T follicular helper cell (primary cell): ENCODE results near the gene NDUFS2.

Experiments
- DNase-seq: peaks from one replicate; pipeline ENCODE4 v3.0.0-alpha.2; 2020; ENCODE audit warnings: low read depth

Gene NDUFS2

DNA sequence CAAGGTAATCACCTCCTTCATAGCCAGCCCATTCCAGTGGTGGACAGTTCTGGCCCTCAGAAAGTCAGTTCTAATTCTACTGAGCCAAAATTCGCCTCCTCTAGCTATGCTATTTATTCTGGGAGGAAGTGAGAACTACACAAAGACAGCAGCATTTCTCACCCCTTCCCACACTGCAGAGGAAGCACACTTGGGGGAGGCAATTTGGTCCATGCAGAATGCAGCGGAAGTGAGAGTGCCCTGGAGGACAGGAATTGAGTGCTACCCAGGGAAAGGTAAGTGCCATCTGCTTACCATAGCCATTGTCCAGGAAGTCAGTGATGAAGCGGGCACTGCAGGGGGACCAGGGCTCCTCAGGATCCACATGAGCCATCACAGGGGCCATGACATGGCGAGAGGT is 7.0 kb upstream of the NDUFS2 start:
- no peak for DNase-seq

DNA sequence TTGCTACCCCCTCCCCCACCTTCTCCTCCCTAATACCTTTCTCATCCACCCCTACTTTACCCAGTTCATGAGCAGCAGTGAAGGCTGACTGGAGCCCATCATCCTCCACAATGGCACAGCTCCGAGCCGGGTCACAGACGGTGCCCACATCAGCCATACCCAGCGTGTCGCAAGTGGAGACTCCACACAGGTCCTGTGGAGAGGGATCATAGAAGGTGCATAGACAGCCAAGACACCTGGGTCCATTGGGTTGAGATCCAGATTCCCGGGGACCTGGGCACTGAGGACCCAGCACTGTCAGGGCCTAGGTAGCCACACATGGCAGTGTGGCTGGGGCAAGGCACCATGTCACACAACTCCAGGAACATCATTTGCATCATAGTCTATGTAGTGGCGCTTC is 6.1 kb upstream of the NDUFS2 start:
- DNase-seq, result no peak

DNA sequence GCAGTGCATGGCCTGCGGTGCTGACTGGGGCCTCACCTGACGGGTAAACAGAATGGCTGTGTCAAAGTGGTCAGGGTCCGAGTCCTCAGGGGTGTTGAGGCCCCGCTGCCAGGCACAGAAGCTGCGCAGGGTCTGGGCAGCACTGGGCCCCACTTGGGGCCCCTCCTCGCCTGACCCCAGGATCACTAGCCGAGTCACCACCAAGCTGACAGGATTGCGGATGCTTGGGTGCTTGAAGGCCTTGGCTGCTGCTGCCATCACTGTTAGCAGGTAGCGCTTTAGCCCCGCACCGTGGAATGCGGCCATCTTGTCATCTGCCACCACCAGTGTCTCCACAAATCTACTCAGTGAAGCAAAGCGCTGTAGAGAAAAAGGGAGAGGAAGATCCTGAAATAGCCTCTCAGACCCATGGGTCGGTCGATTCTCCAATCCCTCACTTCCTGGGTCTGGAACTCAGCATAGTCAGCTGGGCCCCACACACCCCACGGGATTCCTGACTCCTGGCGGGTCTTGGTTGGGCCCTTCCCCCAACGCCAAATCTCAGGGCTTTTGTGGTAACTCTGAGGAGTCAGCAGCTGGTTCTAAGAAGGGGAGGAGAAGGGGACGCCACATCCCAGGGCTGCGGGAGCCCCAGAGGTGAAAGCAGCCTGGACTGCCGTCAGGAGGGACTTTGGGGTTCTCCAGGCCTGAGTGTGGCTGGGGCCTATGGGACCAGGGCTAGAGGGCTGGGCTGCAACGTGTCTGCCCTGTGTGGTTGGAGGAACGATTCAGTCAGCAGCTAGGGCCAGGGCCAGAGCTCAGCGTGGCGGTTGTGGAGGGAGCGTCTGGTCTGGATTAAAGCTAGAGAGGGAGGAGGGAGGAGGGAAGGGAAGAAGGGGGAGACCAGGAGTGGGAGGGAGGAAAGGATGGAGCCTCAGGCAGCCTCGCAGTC is 5.4 kb upstream of the NDUFS2 start:
- no peak for DNase-seq

DNA sequence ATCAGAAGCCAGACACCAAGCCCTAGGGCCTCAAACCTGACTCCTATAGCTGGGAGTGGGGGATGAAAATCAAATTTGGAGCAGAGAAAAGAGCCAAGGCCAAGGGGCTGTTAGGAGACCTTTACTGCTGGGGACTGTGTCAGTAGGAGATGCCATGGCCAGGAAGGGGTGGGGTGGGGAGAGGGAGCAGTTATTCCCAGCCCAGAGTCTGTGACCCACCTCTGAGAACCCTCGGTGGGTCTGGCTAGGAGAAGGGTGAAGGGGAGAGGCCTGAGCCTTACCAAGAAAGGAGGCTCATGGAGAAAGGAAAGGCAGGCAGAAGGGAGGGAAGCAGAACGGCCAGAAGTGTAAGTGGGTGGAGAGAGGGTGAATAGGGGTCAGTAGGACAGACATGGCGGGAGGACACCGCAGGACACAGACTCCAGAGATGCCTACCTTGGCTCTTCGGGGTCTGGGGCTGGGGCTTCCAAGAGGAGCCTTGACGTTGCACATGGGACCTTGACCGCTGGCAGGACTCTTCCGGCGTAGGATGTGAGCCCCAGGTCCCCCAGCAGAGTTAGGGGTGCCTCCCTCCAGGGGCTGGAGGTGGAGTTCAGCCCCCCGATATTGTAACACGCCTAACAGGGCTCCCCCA is 4.5 kb upstream of the NDUFS2 start:
- no peak for DNase-seq

DNA sequence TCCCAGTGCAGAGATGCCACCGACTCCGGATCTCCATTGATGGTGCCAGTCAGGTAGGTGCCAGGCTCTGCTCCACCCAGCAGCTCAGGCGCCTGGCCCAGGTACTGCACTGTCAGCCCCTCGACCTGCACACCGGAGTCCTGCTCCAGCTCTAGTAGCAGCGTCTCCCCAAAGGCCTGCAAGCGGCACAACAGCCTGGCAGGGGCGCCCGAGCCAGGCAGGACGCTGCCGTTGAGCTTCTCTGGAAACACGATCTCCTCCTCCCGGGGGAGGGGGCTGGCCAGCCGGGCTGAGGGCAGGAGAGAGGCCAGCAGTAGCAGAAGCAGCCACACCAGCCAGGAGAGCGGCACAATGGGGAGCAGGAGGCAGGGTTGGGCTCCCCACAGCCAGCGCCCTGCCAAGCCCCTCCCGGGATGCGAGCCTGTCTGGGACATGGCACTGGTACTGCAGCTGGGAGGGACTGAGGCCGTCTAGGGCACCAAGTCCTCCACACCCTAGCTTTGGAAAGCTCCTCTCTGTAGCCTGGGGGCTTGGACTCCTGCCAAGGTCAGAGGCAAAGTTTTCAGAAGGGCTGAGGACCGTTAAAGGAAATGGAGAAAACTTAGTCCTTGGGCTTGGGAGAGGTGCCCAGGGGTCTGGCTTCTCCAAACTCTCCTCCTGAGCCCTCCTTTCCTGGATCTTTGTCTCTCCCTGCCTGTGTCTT is 3.8 kb upstream of the NDUFS2 start:
- no peak for DNase-seq

DNA sequence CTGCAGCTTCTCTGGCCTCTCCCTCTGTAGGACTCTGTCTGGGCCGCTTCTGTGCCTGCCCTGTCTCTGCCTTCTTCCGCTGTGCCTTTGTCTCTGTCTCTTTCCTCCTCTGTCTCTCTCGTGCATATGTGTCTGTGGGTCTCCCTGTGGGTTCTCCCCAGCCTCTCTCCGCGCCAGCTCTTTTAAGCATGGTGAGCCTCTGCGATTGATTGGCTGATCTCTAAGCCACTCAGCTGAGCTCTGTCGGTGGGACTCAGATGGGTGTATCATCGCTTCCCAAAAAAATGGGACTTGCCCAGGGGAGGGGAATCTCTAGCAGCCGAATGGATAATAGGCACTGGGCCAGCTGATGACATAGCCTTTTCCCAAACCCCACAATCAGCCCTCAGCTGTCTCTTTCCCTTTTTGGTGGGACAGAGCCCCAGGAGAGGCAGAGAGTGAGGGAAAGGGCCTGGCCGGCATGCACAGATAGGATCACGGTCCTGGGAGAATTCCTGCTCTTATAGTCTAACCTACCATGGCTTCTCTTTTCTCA is 3.2 kb upstream of the NDUFS2 start, which contains the start of gene ADAMTS4:
ADAMTS4 (minus strand) TSS at position 158 of the 535 bp plus-strand sequence. CDS start 427 bp downstream, outside the sequence.
- no peak for DNase-seq

DNA sequence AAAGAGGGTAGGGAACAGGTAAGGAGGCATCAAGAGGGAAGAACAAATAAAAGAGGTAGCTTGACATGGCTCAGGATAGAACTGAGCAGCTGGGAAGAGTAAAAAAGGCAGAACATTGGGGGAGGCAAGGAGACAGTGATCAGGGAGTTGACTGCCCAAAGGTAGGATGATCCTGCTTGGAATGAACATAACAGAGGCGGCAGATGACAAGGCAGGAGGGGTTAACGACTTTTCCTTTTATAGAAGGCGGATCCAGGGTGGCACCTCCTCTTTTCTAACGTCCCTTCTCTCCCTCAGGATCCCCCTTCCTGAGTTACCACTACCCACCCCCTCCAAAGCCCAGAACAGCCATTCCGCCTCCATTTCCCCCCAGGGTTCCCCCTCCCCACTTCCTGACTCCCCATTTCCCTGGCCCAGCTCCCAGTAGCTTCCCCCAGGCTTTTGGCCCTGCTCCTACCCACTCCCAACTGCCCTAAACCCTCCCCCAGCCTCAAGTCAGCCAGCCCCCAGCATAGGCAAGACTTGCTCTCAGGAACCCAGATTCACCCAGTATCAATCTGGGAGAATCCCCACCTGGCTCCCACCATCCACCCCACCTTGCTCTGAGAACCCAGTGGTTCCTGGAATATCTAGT is 2.5 kb upstream of the NDUFS2 start:
- no peak for DNase-seq

DNA sequence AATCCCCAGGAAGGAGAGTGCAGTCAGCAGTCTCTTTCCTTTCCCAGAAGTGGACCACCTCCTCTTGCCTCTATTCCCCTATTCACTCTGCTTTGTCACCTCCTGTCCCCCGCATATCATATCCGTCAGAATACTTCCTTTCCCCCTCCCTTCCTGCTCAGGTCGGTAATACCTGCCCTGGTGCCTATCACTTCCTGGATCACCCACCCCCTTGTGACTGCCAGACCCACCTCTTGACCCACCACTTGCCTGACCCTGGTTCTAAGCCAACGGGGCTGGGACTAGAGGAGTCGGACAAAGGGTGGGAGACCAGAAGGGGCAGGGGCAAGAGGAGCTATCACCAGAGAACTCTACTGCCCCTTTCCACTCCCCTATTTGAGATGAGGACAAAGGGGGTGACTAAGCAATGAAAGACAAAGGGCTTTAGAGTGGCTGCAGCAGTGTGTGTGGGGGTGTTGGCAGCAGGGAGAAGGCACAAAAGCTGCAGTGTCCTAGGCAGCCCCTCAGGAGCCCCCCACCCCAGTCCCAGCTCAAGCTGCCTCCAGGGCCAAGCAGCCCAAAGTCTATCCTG is 1.7 kb upstream of the NDUFS2 start:
- DNase-seq, result no peak

DNA sequence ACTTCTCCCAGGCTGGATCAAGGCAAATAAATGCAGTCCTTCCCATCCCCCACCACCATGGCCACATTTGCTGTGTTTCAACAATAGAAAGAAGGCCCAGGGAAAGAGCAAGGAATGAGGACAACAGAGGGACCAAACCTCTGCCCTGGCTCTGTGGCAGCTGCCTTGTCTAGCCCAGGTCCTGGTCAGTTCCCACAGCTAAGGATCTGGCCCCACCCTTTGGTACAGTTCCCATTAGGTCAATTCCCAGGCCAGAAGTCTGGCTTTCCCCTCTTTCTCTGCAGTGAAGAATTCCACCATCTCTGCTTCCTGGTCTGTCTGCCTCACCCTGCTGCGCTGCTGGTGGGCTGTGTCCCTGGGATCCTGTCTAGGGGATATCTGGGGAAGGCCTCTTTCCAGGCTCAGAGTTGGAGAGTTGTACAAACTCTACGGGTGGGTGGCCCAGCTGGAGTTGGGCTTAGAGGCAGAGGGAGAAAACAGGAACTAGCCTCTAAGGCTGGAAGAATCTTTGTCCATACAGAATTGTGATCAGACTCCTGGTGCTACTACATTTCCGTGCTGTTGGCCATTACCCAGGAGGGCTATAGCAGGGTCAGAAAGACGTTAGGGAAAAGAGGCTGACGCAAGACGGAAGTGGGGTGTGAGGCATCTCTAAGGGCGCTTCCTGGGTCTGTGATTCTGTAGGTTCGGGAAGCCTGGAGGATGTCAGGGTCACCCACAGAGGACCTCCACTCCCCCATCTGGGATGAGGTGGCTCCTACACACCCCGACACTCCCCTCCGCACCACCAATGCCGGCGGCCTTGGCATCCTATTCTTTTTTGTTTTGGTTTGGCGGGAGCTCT is 953 bp upstream of the NDUFS2 start:
- DNase-seq, result no peak

DNA sequence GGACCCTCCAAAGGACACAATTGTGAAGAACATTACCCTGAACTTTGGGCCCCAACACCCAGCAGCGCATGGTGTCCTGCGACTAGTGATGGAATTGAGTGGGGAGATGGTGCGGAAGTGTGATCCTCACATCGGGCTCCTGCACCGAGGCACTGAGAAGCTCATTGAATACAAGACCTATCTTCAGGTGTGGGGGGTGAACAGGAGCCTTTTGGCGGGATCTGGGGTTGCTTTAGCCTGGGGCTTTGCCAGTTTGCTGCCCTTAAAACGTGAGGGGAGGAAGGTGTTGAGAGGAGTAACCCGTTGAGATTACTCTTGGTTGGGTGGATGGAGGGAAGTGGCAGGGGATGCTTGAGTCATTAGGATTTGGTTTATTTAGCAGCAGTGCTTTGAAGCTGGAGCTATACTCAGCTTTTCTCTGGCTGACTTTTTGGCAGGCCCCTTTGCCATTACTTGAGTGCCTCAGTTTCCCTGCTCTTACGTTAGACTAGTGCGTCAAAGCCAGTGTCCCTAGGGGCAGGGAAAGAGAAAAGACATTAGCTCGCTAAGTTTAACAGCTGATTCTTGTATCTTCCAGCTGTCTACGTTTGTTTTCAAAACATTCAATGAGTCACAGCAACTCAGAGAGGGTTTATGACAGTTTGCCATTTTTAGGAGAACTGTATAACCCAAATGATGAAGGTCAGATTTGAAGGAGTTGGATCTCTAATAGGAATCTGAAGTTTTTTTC is 4.4 kb downstream of the NDUFS2 start:
- no peak for DNase-seq

DNA sequence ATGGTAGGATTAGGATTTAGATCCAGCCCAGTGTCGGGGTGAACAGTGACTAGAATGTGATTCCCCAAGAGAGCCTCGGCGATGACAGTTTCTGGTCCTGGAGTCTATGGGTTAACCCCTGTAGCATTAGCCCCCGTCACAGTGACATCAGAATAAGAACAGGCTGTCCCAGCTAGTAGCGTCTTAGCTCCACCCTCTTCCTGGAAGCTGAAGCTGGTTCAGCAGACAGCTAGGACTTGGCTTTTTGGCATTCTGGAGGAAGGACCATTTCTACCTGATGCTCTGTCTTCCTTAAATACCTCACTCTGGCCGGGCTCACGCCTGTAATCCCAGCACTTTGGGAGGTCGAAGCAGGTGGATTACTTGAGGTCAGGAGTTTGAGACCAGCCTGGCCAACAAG is 5.0 kb downstream of the NDUFS2 start:
- no peak for DNase-seq

DNA sequence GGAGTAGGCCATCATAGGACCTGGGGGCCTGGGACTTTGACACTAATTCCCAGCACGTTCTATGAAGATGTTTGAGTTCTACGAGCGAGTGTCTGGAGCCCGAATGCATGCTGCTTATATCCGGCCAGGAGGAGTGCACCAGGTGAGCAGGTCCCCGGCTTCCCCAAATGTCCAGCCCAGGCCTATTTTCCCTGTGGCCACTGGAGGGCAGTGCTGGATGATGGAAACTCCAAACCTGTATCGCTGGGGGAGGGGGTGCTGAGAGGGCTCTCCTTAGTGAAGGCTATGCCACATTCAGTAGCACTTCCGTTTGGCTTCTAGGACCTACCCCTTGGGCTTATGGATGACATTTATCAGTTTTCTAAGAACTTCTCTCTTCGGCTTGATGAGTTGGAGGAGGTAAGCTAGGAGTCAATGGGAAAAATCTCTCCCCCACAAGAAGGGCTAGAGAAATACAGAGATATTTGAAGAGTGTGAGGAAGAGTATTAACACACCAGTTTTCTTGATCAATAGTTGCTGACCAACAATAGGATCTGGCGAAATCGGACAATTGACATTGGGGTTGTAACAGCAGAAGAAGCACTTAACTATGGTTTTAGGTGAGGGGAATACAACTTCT is 7.7 kb downstream of the NDUFS2 start:
- DNase-seq, result peak; percentile 58

DNA sequence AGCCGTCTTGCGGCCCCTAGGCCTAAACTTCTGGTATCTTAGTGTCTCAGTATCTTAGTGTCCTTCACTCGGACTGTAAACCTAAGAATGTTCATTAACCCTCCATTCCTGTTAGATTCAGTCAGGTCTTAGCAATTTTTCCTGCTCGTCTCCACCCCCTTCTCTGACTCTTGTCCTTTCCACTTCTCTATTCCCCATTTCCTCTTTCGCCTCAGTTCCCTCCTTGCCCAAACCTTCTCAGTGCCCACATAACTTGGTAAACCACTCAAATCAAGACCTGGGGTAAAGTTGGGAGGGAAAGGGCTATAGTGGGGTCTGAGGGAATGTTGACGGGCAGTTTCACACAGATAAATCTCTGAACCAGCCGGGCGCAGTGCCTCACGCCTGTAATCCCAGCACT is 12.2 kb downstream of the NDUFS2 start:
- DNase-seq, result no peak

DNA sequence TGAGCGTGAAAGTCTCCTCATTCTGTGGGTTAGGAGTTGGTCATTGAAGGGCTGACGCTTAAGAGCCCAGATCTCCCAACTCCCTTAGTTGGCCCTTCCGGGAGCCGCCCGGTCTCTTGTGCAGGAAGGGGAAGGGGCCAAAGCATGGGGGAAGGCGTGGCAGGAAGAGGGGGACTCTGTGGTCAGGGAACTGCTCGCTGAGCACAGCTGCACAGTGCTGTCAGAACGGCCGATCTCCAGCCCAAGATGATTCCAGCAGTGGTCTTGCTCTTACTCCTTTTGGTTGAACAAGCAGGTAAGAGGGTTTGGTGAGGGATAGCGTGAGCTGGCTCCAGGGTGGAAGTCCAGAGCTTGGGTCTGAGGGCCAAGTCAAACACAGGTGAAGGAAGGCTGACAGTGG is 12.9 kb downstream of the NDUFS2 start, which contains the start of gene FCER1G:
FCER1G (plus strand) TSS at position 220 of the 400 bp plus-strand sequence; CDS start at position 247, 27 bp downstream.
- no peak for DNase-seq

DNA sequence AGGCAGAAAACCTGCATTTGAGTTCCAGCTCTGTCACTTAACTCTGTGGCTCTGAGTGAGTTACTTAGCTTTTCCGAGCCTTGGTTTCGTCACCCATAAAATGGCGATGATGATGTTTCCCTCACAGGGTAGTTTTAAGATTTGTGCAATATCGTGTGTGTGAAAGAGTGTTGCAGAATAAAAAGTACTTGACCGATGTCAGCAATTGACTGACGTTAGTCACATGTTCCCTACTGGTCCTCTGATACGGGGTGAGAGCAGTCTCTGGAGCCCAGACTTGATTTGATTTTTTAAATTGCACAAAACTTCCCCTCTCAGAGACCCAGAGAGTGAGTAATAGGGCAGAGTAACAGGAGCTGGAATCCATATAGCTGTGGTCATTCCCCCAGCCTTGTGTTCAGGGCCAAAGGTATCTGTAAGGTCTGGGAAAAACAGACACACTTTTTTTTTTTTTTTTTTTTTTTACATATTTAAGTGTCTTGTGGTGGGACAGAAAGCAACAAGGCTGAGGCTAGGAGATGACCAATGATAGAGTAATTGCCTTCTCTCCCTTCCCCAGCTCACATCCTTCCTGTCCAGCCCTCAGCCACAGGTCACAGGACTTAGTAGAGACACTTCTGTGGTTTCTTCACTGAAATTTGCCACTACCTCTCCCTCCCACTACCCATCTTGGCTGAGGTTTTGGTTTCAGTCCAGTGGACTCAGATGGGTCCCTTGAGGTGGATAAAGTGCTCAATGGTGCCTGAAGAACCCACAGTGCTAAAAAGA is 15.0 kb downstream of the NDUFS2 start:
- no peak for DNase-seq

DNA sequence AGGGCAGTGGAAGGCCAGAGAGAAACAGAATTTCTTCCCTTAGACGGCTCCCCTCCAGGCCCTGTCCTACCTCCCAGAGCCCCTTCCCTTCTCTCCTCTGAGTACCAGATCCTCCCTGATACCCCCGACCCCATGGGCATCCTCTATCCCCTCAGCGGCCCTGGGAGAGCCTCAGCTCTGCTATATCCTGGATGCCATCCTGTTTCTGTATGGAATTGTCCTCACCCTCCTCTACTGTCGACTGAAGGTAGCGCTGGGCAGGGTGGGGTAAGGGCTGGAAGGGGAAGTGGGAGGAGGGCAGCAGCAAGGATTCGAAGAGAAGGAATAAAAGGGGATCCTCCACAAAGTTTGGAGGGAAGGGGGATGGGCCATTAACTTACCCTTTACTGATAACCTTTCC is 15.7 kb downstream of the NDUFS2 start:
- DNase-seq, result no peak

DNA sequence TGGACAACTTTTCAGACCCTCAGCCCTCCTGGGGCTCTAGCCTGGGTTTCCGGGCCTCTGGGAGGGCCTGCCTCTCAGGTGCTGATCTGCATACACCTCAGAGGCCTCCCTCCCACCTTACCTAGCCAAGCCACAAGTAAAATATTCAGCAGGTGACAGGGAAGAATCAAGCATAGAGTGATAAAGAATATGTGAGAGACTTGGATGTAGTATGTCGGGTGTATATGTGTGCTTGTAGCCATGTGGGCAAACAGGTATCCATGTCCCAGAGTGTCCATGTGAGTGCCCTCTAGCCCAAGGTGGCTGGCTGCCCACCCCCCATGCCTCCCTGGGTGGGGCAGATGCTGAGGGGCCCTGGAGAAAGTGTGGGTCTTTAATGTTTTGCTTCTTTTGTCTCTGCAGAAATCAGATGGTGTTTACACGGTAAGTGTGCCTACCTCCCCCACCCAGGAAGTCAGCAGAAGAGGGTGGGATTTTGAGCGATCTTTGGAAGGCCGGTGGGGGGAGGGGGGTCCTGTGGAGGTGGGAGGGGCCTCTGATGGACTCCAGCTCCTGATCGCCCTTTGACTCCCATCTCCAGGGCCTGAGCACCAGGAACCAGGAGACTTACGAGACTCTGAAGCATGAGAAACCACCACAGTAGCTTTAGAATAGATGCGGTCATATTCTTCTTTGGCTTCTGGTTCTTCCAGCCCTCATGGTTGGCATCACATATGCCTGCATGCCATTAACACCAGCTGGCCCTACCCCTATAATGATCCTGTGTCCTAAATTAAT is 16.3 kb downstream of the NDUFS2 start:
- DNase-seq, result no peak
